H1 (cell line): ENCODE measurements around the gene KNCN.

Source experiments
- CTCF ChIP-seq, 3 experiments: IDR thresholded peaks; 1 replicate in 2 of 3; 2 replicates in 1 of 3; pipeline versions ENCODE4 v1.5.1 to v1.6.1; 2011; ENCODE audit warnings: low read length in 3 of 3, mild to moderate bottlenecking in 3 of 3, inconsistent platforms in 2 of 3, low read depth in 1 of 3, moderate library complexity in 1 of 3; ENCODE audit not compliant: insufficient read depth in 1 of 3; ENCODE audit errors: control extremely low read depth in 1 of 3
- HDAC6 ChIP-seq: IDR thresholded peaks from one replicate; pipeline ENCODE4 v1.7.1; 2012; ENCODE audit warnings: low read depth, mild to moderate bottlenecking, inconsistent platforms, low read length, moderate library complexity
- KDM1A ChIP-seq: fragments of 200-600, 300-600 bp; sonication (generic); IDR thresholded peaks from 2 replicates; pipeline ENCODE4 v1.7.1; 2016; ENCODE audit warnings: mild to moderate bottlenecking, low read length, borderline replicate concordance
- POLR2A ChIP-seq, 2 experiments: IDR thresholded peaks; 1 replicate in 1 of 2; 2 replicates in 1 of 2; pipeline ENCODE4 v1.6.1; 2011; ENCODE audit warnings: low read depth in 2 of 2, low read length in 2 of 2, mild to moderate bottlenecking in 2 of 2; ENCODE audit errors: control extremely low read depth in 1 of 2
- POLR2AphosphoS5 ChIP-seq: IDR thresholded peaks from 2 replicates; pipeline ENCODE4 v1.6.1; 2011; ENCODE audit warnings: low read depth, low read length
- SP2 ChIP-seq: IDR thresholded peaks from 2 replicates; pipeline ENCODE4 v1.6.1; 2012; ENCODE audit warnings: mild to moderate bottlenecking, low read length, inconsistent platforms

GRCh38 chr1:46596036-46596435, 44.6 kb upstream of the KNCN start:
- TF ChIP-seq KDM1A: no peak
- no peak for TF ChIP-seq CTCF (IDR thresholded peaks at IDR 0.05; ENCODE audit: control extremely low read depth in 1 of 3, insufficient read depth in 1 of 3, low read depth in 1 of 3, low read length in 3 of 3)
- no peak for TF ChIP-seq SP2
- no peak for TF ChIP-seq HDAC6
- no peak for TF ChIP-seq POLR2AphosphoS5
- no peak for TF ChIP-seq POLR2A (IDR thresholded peaks at IDR 0.05; ENCODE audit: control extremely low read depth in 1 of 2, low read depth in 2 of 2, low read length in 2 of 2)
